MV-4-11 (cell line): ENCODE data around the gene IER3IP1.
A peak's percentile ranks its signal among the peaks of the same experiment; 100 is the strongest.
"Not testable (repeated sequence)": the region's sequence is repeated elsewhere in the genome, so short reads cannot be mapped to it uniquely, and the experiment has no call there.

Experiments used
- DNase-seq: peaks from one replicate; lab custom pipeline; 2025; lab: John Stamatoyannopoulos, UW

IER3IP1 gene

GRCh38 chr18:47175898-47176575 lies at the start of gene IER3IP1:
IER3IP1 (minus strand) TSS chr18:47176364; CDS start chr18:47176277, 87 bp downstream.
- peak; percentile 83 for DNase-seq

- DNase-seq = peak; percentile 58
These were observed 39.5 kb upstream of the IER3IP1 start for GRCh38 chr18:47215554-47216138.

- peak; percentile 23 for DNase-seq
These were observed 33.0 kb upstream of the IER3IP1 start for GRCh38 chr18:47209171-47209570.

- DNase-seq = no peak
These were observed 30.9 kb upstream of the IER3IP1 start for GRCh38 chr18:47206945-47207637.

- DNase-seq = peak; percentile 2
These were observed 28.9 kb upstream of the IER3IP1 start for GRCh38 chr18:47204908-47205522.

GRCh38 chr18:47203626-47204464 lies 27.7 kb upstream of the IER3IP1 start:
- DNase-seq = no peak

GRCh38 chr18:47195961-47196360 lies 19.8 kb upstream of the IER3IP1 start:
- DNase-seq = peak; percentile 32

- DNase-seq = peak; percentile 45
These were observed 15.8 kb upstream of the IER3IP1 start for GRCh38 chr18:47191961-47192360.

- no peak for DNase-seq
These were observed 11.6 kb upstream of the IER3IP1 start for GRCh38 chr18:47187721-47188120.

GRCh38 chr18:47184419-47185050 lies 8.4 kb upstream of the IER3IP1 start:
- DNase-seq = peak; percentile 67

- not testable (repeated sequence) for DNase-seq
These were observed 6.0 kb upstream of the IER3IP1 start for GRCh38 chr18:47182156-47182555.

GRCh38 chr18:47180765-47181164 lies 4.6 kb upstream of the IER3IP1 start:
- no peak for DNase-seq

GRCh38 chr18:47179520-47179919 lies 3.4 kb upstream of the IER3IP1 start:
- DNase-seq = no peak

- DNase-seq = no peak
These were observed 774 bp downstream of the IER3IP1 start for GRCh38 chr18:47175283-47175897.

- no peak for DNase-seq
These were observed 1.5 kb downstream of the IER3IP1 start for GRCh38 chr18:47174545-47175116.

- DNase-seq = no peak
These were observed 3.7 kb downstream of the IER3IP1 start for GRCh38 chr18:47172476-47172875.

GRCh38 chr18:47168913-47169312 lies 7.3 kb downstream of the IER3IP1 start:
- DNase-seq = peak; percentile 70

- no peak for DNase-seq
These were observed 7.7 kb downstream of the IER3IP1 start for GRCh38 chr18:47168509-47168908.

- DNase-seq = peak; percentile 41
These were observed 9.9 kb downstream of the IER3IP1 start for GRCh38 chr18:47166294-47166693.

- no peak for DNase-seq
These were observed 12.9 kb downstream of the IER3IP1 start for GRCh38 chr18:47163241-47163640.
